ENCODE results near the gene HRK.

Gene HRK

DNA sequence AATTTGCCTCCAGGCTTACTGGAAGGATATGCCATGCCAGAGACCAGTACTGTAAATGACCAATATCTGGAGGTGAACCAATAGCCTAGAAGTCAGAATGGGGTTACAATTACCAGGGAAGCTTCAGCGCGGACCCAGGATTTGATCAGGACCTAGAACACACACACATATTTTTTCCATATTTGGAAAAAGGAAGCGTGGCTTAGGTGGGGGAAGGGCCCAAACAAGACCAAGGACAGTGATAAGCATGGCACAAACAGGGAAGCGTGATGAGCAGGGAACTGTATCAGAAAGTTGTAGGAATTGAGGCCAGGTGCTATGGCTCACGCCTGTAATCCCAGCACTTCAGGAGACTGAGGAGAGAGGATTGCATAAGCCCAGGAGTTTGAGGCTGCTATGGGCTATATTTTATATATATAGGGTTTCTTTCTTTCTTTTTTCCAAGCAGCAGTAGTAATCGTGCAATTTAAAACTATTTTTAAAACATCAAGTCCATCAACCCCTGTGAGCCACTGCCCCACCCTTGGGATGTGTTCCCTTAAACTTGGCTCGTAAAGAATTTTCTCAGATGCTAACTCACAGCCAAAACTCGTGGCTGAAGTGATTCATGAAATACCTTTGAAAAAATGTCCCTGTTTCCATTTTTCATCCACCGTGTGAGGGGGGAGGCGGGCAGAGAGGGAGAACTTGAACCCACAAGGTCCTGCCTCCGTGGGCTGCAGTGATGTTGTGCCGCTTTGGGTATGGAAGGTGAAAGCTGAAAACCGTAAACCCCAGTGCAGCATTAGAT is 16.7 kb downstream of the HRK start:
- DNase-seq (ENCODE audit: low read depth) = no peak

GRCh38 chr12:116863275-116863767 is 17.9 kb downstream of the HRK start:
- no peak for DNase-seq (ENCODE audit: low read depth)

DNA sequence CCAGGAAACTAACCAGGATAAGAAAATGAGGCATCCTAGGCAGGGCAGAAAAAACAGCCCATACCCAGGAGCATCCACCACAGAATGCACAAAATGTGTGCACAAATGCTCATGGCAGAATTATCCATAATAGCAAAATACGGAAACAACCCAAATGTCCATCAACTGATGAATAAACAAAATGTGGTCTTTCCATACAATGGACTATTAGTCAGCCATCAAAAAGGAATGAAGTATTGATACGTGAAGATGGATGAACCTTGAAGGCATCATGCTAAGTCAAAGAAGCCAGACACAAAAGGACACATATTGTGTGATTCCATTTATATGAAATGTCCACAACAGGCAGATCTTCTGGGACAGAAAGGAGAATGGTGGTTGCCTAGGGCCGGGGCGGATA is 19.1 kb downstream of the HRK start:
- DNase-seq (ENCODE audit: low read depth) = no peak

DNA sequence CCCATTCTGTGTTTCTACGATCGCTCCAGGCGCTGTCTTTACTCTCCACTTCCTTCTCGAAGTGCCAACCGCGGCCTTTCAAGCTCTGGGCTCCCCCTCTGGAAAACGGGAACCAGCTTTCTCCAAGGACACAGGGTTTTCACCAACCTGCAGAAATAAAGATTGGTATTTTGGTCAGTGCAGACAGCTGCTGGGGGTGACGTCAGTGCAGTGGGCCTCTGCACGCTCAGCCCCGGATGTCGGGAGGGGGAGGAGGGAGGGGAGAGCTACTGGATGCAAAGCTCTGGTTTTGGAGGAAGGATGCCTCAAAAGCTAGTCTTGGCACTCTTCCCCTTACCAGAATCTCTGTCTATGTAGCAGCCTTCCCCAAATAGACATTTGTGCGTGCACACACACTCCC is 19.9 kb downstream of the HRK start:
- DNase-seq (ENCODE audit: low read depth) = peak; percentile 13

- no peak for DNase-seq (ENCODE audit: low read depth)
These were observed 21.0 kb downstream of the HRK start for GRCh38 chr12:116860263-116860662.

- DNase-seq (ENCODE audit: low read depth) = no peak
These were observed 22.2 kb downstream of the HRK start for GRCh38 chr12:116859079-116859478.

DNA sequence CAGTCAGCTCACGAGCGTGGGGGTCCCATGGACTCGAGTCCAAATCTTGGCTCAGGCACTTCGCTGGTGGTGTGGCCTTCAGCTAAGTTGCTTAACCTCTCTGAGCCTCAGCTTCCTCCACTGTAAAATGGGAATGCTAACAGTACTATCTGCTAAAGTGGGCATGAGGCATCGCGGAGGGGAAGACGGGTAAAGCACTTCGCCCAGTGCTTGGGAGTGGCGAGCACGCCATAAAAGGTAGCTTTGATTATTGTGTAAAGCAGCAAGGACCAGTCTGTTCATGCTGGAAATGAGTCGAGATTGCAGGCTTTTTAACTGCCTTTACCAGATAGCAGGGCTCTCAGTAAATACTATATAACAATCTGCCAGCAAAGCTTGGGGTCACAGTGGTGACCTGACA is 24.5 kb downstream of the HRK start:
- no peak for DNase-seq (ENCODE audit: low read depth)

GRCh38 chr12:116855744-116856470 is 25.3 kb downstream of the HRK start:
- no peak for DNase-seq (ENCODE audit: low read depth)

DNA sequence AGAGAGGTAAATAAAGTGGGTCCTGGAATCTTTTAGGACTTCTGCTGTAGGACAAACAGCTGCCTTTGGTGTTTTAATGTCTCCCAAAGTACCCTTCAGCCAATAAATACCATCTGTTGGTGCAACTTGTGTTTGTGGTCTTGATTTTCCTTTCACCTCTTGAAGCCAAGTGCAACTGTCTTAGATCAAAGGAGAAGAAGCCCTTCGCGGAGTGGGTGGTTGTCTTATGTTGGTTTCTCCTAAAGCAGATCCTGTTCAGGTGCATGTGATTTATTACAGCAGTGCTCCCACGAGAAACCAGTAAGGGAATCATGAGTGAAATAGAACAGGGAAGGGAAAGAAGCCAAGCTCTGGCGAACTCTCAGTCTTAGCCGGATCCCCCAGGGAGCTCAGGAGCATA is 27.7 kb downstream of the HRK start:
- no peak for DNase-seq (ENCODE audit: low read depth)

DNA sequence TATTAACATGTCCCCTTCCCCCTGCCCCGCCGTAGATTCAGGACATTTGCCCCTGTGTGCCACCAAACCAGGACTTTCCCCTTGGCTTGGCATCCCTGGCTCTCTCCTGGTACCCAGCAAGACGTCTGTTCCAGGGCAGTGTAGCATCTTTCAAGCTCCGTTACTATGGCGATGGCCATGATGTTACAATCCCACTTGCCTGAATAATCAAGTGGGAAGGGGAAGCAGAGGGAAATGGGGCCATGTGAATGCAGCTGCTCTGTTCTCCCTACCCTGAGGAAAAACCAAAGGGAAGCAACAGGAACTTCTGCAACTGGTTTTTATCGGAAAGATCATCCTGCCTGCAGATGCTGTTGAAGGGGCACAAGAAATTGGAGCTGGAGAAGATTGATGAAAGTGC is 28.9 kb downstream of the HRK start:
- DNase-seq (ENCODE audit: low read depth) = no peak

GRCh38 chr12:116849216-116849615 is 32.0 kb downstream of the HRK start:
- no peak for DNase-seq (ENCODE audit: low read depth)

DNA sequence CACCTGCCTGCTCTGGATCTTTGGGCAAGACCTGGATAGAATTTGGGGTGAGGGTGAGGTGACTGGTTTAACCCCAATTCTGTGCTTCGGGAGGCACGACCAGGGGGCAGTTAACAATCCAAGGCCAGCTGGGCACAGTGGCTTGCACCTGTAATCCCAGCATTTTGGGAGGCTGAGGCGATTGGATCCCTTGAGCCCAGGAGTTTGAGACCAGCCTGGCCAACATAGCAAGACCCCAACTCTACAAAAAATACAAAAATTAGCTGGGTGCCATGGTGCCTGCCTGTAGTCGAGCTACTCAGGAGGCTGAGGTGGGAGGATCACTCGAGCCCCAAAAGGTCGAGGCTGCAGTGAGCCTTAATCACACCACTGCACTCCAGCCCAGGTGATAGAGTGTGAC is 38.2 kb downstream of the HRK start:
- no peak for DNase-seq (ENCODE audit: low read depth)

DNA sequence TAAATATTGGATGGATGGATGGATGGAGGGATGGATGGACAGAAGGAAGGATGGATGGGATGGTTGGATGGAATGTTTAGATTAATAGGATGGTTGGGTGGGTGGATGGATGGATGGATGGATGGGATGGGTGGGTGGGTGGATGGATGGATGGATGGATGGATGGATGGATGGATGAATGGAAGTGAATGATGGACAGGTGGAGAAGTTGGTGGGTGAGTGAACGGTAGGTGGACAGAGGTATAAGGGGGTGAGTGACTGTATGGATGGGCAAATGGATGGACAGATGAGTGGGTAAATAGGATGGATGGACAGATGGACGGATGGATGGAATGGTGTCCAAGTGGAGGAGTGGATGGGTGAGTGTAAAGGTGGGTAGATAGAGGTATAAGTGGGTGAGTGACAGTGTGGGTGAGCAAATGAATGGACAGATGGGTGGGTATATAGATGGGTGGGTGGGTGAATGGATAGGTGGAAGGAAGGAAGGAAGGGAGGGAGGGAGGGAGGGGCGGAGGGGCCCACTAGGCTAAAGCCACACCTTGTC is 41.9 kb downstream of the HRK start:
- no peak for DNase-seq (ENCODE audit: low read depth)

DNA sequence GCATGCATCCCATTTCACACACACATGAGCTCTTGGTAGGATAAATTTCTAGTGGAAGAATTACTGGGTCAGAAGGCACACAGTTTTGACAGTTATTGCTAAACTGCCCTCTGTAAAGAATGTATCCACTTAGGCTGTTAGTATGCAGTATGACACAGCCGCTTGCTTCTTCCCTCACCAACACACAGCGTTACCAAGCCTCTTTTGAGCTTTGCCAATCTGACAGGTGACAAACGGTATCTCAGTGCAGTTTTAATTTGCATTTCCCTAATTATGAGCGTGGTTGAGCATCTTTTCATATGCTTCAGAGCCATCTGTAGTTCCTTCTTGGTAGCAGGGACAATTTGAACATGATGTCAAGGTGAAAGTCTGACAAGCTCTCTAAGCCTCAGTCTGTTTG is 42.9 kb downstream of the HRK start:
- no peak for DNase-seq (ENCODE audit: low read depth)

- DNase-seq (ENCODE audit: low read depth) = no peak
These were observed 44.1 kb downstream of the HRK start for GRCh38 chr12:116837097-116837496.

DNA sequence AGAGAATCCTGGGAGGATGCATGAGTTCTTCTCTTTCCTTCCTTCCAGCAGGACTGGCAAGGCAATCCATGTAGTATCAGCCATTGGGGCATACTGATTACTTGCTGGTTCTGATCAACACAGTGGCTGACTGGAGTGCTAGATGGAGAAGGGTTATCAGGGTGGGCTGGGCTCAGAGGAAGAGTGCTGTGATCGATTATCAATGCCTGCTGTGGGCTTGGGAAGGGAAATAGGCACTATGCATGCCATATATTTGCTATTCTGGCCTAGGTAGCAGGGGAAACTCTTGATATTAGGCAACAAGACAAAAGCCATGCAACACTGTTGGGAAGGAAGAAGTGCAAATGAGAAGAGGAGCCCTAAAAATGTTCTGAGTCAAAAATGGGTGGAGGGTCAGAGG is 45.8 kb downstream of the HRK start:
- DNase-seq (ENCODE audit: low read depth) = no peak

- DNase-seq (ENCODE audit: low read depth) = no peak
These were observed 47.8 kb downstream of the HRK start for GRCh38 chr12:116833474-116833873.

DNA sequence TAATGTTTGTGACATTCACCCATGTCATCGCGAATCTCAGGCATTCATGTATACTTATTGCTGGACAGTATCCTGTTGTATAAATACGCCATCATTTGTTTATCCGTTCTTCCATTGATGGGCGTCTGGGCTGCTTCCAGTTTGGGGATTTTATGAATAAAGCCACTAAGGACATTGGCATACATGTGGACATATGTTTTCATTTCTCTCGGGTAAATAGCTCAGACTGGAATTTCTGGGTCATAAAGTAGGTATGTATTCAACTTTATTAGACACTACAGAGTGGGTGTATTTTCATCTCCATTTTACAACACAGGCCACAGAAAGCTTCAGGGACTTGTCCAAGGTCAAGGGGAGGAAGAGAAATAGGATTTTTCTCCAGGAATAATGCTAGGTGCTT is 48.9 kb downstream of the HRK start:
- no peak for DNase-seq (ENCODE audit: low read depth)

- DNase-seq (ENCODE audit: low read depth) = no peak
These were observed 53.8 kb downstream of the HRK start for GRCh38 chr12:116827432-116827831.

- DNase-seq (ENCODE audit: low read depth) = no peak
These were observed 60.0 kb downstream of the HRK start for GRCh38 chr12:116821291-116821690.

GRCh38 chr12:116820064-116820656 is 61.1 kb downstream of the HRK start:
- DNase-seq (ENCODE audit: low read depth) = no peak

GRCh38 chr12:116818948-116819832 is 62.1 kb downstream of the HRK start:
- peak; percentile 85 for DNase-seq (ENCODE audit: low read depth)

Measured in activated T-cell treated with anti-CD3 and anti-CD28 coated beads for 24 hours (primary cell).